PC-3 (cell line): ENCODE data around the gene SULF2. TPM values are rescaled to one million over a fixed set of nuclear protein-coding genes. Genes with fewer than 3 reads are reported as not detected.

ENCODE experiments used
- ATAC-seq: fragments of 200-7000 bp; cut with Tn5 transposase; 2 replicates; pipeline ENCODE4 v1.9.1; 2020; ENCODE audit warnings: mild to moderate bottlenecking, moderate library complexity
- BruUV-seq: library from RNA; stranded (reverse); fragments of 400-500 nt; replicated peaks from 2 replicates; lab custom pipeline; 2021; lab: Mats Ljungman, UMichigan
- CTCF ChIA-PET: fragments of 300-600 bp; sonication (Branson Sonifier 250); formaldehyde crosslinking; loops from one replicate; lab custom pipeline; 2022; ENCODE audit warnings: antibody characterized with exemption; lab: Charles Lee
- POLR2A ChIA-PET: fragments of 300-600 bp; sonication (Branson Sonifier 250); formaldehyde crosslinking; loops from one replicate; lab custom pipeline; 2022; ENCODE audit warnings: antibody characterized with exemption; ENCODE audit not compliant: unreplicated experiment; lab: Charles Lee
- DNase-seq: peaks from one replicate; pipeline ENCODE4 v3.0.0-alpha.2; 2015
- H2AFZ ChIP-seq: fragments of 300-600 bp; sonication (generic); 2 replicates; pipeline ENCODE4 v1.6.0; 2016; ENCODE audit warnings: antibody characterized with exemption, low read length
- H3F3A ChIP-seq: fragments of 300-600 bp; sonication (generic); one replicate; pipeline ENCODE4 v1.6.0; 2017; ENCODE audit warnings: antibody characterized with exemption, low read length, control low read depth, mild to moderate bottlenecking; ENCODE audit not compliant: unreplicated experiment
- H3K27ac ChIP-seq: fragments of 300-600 bp; sonication (generic); 2 replicates; pipeline ENCODE4 v1.5.1; 2016; ENCODE audit warnings: mild to moderate bottlenecking, low read length
- H3K27me3 ChIP-seq: fragments of 300-600 bp; sonication (generic); 2 replicates; pipeline ENCODE4 v1.6.1; 2016; ENCODE audit warnings: low read length, mixed read lengths
- H3K36me3 ChIP-seq: fragments of 300-600 bp; sonication (generic); 2 replicates; pipeline ENCODE4 v1.6.1; 2016; ENCODE audit warnings: low read depth, mixed run types, low read length, mixed read lengths
- H3K4me1 ChIP-seq: fragments of 300-600 bp; sonication (generic); 2 replicates; pipeline ENCODE4 v1.5.1; 2016; ENCODE audit warnings: low read length; ENCODE audit not compliant: insufficient read depth
- H3K4me2 ChIP-seq: fragments of 300-600 bp; sonication (generic); 2 replicates; pipeline ENCODE4 v1.6.0; 2016; ENCODE audit warnings: low read length
- H3K4me3 ChIP-seq: fragments of 300-600 bp; sonication (generic); 2 replicates; pipeline ENCODE4 v1.5.1; 2016; ENCODE audit warnings: mild to moderate bottlenecking, low read length, mixed read lengths
- H3K79me2 ChIP-seq: fragments of 300-600 bp; sonication (generic); 2 replicates; pipeline ENCODE4 v1.6.1; 2017; ENCODE audit warnings: low read length, mixed read lengths
- H3K9ac ChIP-seq: fragments of 300-600 bp; sonication (generic); 2 replicates; pipeline ENCODE4 v1.6.0; 2016; ENCODE audit warnings: mild to moderate bottlenecking, low read length
- H3K9me2 ChIP-seq: fragments of 300-600 bp; sonication (generic); replicated peaks from 2 replicates; pipeline ENCODE4 v1.6.1; 2016; ENCODE audit warnings: mixed run types, low read length, mixed read lengths
- H3K9me3 ChIP-seq: fragments of 300-600 bp; sonication (generic); 2 replicates; pipeline ENCODE4 v1.6.1; 2016; ENCODE audit warnings: low read length, mixed read lengths
- H4K20me1 ChIP-seq: fragments of 300-600 bp; sonication (generic); 2 replicates; pipeline ENCODE4 v1.6.1; 2016; ENCODE audit warnings: low read length, mixed read lengths
- CTCF ChIP-seq: fragments of 300-600 bp; sonication (generic); conservative IDR thresholded peaks from 2 replicates; pipeline ENCODE4 v1.5.1; 2017; ENCODE audit warnings: antibody characterized with exemption, low read depth, mild to moderate bottlenecking, low read length
- EZH2 ChIP-seq: fragments of 300-600 bp; sonication (generic); IDR thresholded peaks from one replicate; pipeline ENCODE4 v1.6.1; 2017; ENCODE audit warnings: antibody characterized with exemption, mild to moderate bottlenecking, low read length; ENCODE audit not compliant: unreplicated experiment
- EZH2phosphoT487 ChIP-seq: fragments of 300-600 bp; sonication (generic); IDR thresholded peaks from 2 replicates; pipeline ENCODE4 v1.6.1; 2018; ENCODE audit warnings: mild to moderate bottlenecking, antibody characterized with exemption, low read length, borderline replicate concordance
- intact Hi-C: fragments of 100-400 bp; cut with micrococcal nuclease; formaldehyde crosslinking; loops from 2 replicates; pipeline ENCODE4 v1.9.0; 2023
- total RNA-seq: library from RNA; depleted of rRNA; stranded (reverse); fragments of >200 nt; gene quantifications from 2 replicates; pipeline ENCODE4 v1.2.3, GENCODE V29; 2014

The SULF2 gene
- total RNA-seq, 1 experiment from 2014 or later = 340 TPM

GRCh38 chr20:47704746-47705496 lies 80.4 kb downstream of the SULF2 start:
- no peaks in the 10 kb centered on the region for H3K27me3 ChIP-seq
- peaks cover 10% of the 10 kb centered on the region for H4K20me1 ChIP-seq
- TF ChIP-seq EZH2 = no peak
- no peak for TF ChIP-seq EZH2phosphoT487
- TF ChIP-seq CTCF = no peak
- CTCF ChIA-PET = no interaction called here
- ATAC-seq (no peak), DNase-seq (no peak)
- no peaks in the 10 kb centered on the region for H3K9me3 ChIP-seq
- no peaks in the 10 kb centered on the region for H3F3A ChIP-seq
- H3K27ac ChIP-seq = no peak overlapping the region
- no peak overlapping the region for H3K4me3 ChIP-seq
- H3K4me1 ChIP-seq = no peaks in the 10 kb centered on the region
- BruUV-seq = no TSS peak
- no peak overlapping the region for H3K9ac ChIP-seq
- POLR2A ChIA-PET = no interaction called here
- no peak overlapping the region for H3K4me2 ChIP-seq
- H3K36me3 ChIP-seq = peaks cover 32% of the 10 kb centered on the region
- intact Hi-C loops = no loop called here
- no peaks in the 10 kb centered on the region for H3K9me2 ChIP-seq
- 0 out of 2 replicates have a peak, but pooled peaks cover 4% of the 10 kb centered on the region for H3K79me2 ChIP-seq
- H2AFZ ChIP-seq = no peak overlapping the region

DNA sequence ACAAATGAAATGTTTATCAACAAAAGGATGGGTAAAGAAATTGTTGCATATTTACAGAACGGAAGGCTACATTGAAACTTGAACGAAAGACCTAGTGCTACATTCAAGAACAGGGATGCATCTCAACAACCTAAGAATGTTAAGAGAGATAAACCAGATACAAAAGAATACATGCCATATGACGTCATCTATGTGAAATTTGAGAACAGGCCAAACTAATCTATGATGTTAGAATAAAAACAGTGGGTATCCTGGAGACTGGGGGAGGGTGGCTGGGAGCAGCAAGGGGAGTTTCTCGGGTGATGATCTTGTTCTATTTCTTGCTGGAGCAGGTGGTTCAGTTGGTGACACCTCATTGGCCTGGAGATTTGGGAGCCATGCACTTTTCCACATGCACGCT lies 81.5 kb downstream of the SULF2 start:
- Histone ChIP-seq H3K36me3 (peaks cover 41% of the 10 kb centered on the region), H3K4me3 (no peak overlapping the region), H2AFZ (no peak overlapping the region), H3K27me3 (no peaks in the 10 kb centered on the region), H3K9ac (no peak overlapping the region), H3K79me2 (no peaks in the 10 kb centered on the region), H3K4me2 (no peak overlapping the region), H3F3A (no peaks in the 10 kb centered on the region), H3K4me1 (no peaks in the 10 kb centered on the region), H3K27ac (no peak overlapping the region), H4K20me1 (peaks cover 6% of the 10 kb centered on the region; the same call in 1 of the 2 replicates), H3K9me2 (no peaks in the 10 kb centered on the region), H3K9me3 (no peaks in the 10 kb centered on the region)
- BruUV-seq = no TSS peak
- TF ChIP-seq CTCF (no peak), EZH2 (no peak), EZH2phosphoT487 (no peak)
- ATAC-seq = no peak
- ChIA-PET CTCF (no interaction called here), POLR2A (no interaction called here)
- intact Hi-C loops = no loop called here
- DNase-seq = no peak

GRCh38 chr20:47701612-47702011 lies 83.7 kb downstream of the SULF2 start:
- Histone ChIP-seq H4K20me1 (peaks cover 6% of the 10 kb centered on the region; the same call in 1 of the 2 replicates), H3F3A (no peaks in the 10 kb centered on the region), H3K36me3 (peaks cover 54% of the 10 kb centered on the region), H2AFZ (no peak overlapping the region), H3K9me3 (no peaks in the 10 kb centered on the region), H3K27ac (no peak overlapping the region), H3K27me3 (no peaks in the 10 kb centered on the region), H3K9ac (no peak overlapping the region), H3K79me2 (no peaks in the 10 kb centered on the region), H3K4me2 (no peak overlapping the region), H3K4me3 (no peak overlapping the region), H3K4me1 (no peaks in the 10 kb centered on the region), H3K9me2 (no peaks in the 10 kb centered on the region)
- TF ChIP-seq EZH2 (no peak), EZH2phosphoT487 (no peak), CTCF (no peak)
- ChIA-PET POLR2A (no interaction called here), CTCF (no interaction called here)
- intact Hi-C loops = no loop called here
- DNase-seq (no peak), ATAC-seq (no peak)
- TSS peak; percentile 1 for BruUV-seq
